Measurements from ENCODE around the gene ADGRB3. TPM values are rescaled to one million over a fixed set of nuclear protein-coding genes. Genes with fewer than 3 reads are reported as not detected.

ADGRB3 gene
- polyA plus RNA-seq, 1 experiment: not detected

- no peak overlapping the region for H3K27ac ChIP-seq (ENCODE audit: low read depth, low read length)
- H3K27me3 ChIP-seq (ENCODE audit: control insufficient read depth, insufficient read depth, low read length): no peaks in the 10 kb centered on the region
- H3K9me3 ChIP-seq (ENCODE audit: control insufficient read depth, insufficient read depth, low read length): no peaks in the 10 kb centered on the region
- ChIA-PET POLR2A (no interaction called here), CTCF (no interaction called here)
- H3K4me3 ChIP-seq (ENCODE audit: low read depth, low read length): no peak overlapping the region
- DNase-seq (ENCODE audit: low read depth, low spot score): no peak
- no peak for TF ChIP-seq CTCF (IDR thresholded peaks at IDR 0.05; ENCODE audit: low read depth, low read length)
These were observed 670.4 kb downstream of the ADGRB3 start for GRCh38 chr6:69305456-69305855.

DNA sequence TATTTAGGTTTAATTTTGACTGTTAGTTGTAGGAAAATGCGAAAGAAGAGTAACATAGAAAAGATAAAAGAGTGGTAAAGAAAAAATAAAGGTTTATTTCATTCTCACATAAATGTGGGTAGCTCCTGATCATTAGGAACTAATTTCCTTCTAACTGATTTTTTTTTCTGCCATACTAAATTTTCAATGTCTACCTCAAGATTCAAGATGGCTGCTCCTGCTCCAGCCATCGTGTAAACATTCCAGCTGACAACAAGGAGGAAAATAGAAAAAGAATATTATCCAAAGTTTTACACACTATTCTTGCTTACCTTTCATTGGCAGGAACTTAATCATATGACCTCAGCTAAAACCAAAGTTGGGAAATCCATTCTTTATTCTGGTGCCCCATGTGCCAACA is 673.5 kb downstream of the ADGRB3 start:
- ChIA-PET POLR2A (no interaction called here), CTCF (no interaction called here)

GRCh38 chr6:69311888-69312287 is 676.8 kb downstream of the ADGRB3 start:
- TF ChIP-seq CTCF (IDR thresholded peaks at IDR 0.05; ENCODE audit: low read depth, low read length): no peak
- no peaks in the 10 kb centered on the region for H3K27me3 ChIP-seq (ENCODE audit: control insufficient read depth, insufficient read depth, low read length)
- no peak overlapping the region for H3K27ac ChIP-seq (ENCODE audit: low read depth, low read length)
- no peak for DNase-seq (ENCODE audit: low read depth, low spot score)
- H3K9me3 ChIP-seq (ENCODE audit: control insufficient read depth, insufficient read depth, low read length): no peaks in the 10 kb centered on the region
- H3K4me3 ChIP-seq (ENCODE audit: low read depth, low read length): no peak overlapping the region
- CTCF ChIA-PET: no interaction called here
- POLR2A ChIA-PET: no interaction called here

More for the DNA sequence above, 673.5 kb downstream of the ADGRB3 start:
- Histone ChIP-seq H3K27ac (ENCODE audit: low read depth, low read length) (no peak overlapping the region), H3K9me3 (ENCODE audit: control insufficient read depth, insufficient read depth, low read length) (no peaks in the 10 kb centered on the region), H3K4me3 (ENCODE audit: low read depth, low read length) (no peak overlapping the region), H3K27me3 (ENCODE audit: control insufficient read depth, insufficient read depth, low read length) (no peaks in the 10 kb centered on the region)
- DNase-seq (ENCODE audit: low read depth, low spot score): no peak
- TF ChIP-seq CTCF (IDR thresholded peaks at IDR 0.05; ENCODE audit: low read depth, low read length): no peak

GRCh38 chr6:69314001-69314400 is 678.9 kb downstream of the ADGRB3 start:
- POLR2A ChIA-PET: no interaction called here
- Histone ChIP-seq H3K9me3 (ENCODE audit: control insufficient read depth, insufficient read depth, low read length) (no peaks in the 10 kb centered on the region), H3K27ac (ENCODE audit: low read depth, low read length) (no peak overlapping the region), H3K27me3 (ENCODE audit: control insufficient read depth, insufficient read depth, low read length) (no peaks in the 10 kb centered on the region), H3K4me3 (ENCODE audit: low read depth, low read length) (no peak overlapping the region)
- CTCF ChIA-PET: no interaction called here
- no peak for DNase-seq (ENCODE audit: low read depth, low spot score)
- no peak for TF ChIP-seq CTCF (IDR thresholded peaks at IDR 0.05; ENCODE audit: low read depth, low read length)

GRCh38 chr6:69314531-69314930 is 679.4 kb downstream of the ADGRB3 start:
- no peak for DNase-seq (ENCODE audit: low read depth, low spot score)
- Histone ChIP-seq H3K27ac (ENCODE audit: low read depth, low read length) (no peak overlapping the region), H3K27me3 (ENCODE audit: control insufficient read depth, insufficient read depth, low read length) (no peaks in the 10 kb centered on the region), H3K9me3 (ENCODE audit: control insufficient read depth, insufficient read depth, low read length) (no peaks in the 10 kb centered on the region), H3K4me3 (ENCODE audit: low read depth, low read length) (no peak overlapping the region)
- ChIA-PET CTCF (no interaction called here), POLR2A (no interaction called here)
- TF ChIP-seq CTCF (IDR thresholded peaks at IDR 0.05; ENCODE audit: low read depth, low read length): no peak
